H1 (cell line): ENCODE results near the gene GPR52. TPM values are rescaled to one million over a fixed set of nuclear protein-coding genes. Genes with fewer than 3 reads are reported as not detected.

Experiments
- CTCF ChIA-PET: fragments of 300-600 bp; sonication (Branson Sonifier 250); formaldehyde crosslinking; loops from one replicate; lab custom pipeline; 2021; ENCODE audit not compliant: partially characterized antibody; lab: Charles Lee
- POLR2A ChIA-PET: fragments of 300-600 bp; sonication (Branson Sonifier 250); formaldehyde crosslinking; loops from one replicate; lab custom pipeline; 2021; ENCODE audit warnings: inconsistent platforms; ENCODE audit not compliant: partially characterized antibody; lab: Charles Lee
- DNase-seq, 2 experiments: peaks; one replicate each; pipeline versions ENCODE4 v3.0.0 to v3.0.0-alpha.2; 2010 to 2022; ENCODE audit warnings: low spot score in 2 of 2, low read depth in 1 of 2, mixed read lengths in 1 of 2
- FAIRE-seq: peaks from 2 replicates; lab custom pipeline; 2011; peaks lifted over from hg19 to GRCh38; lab: Jason Lieb, UNC
- H2AFZ ChIP-seq: 2 replicates; pipeline ENCODE4 v1.8.1; 2012; ENCODE audit warnings: low read length, inconsistent platforms
- H2AK5ac ChIP-seq: 2 replicates; pipeline ENCODE4 v1.6.1; 2013; ENCODE audit warnings: low read depth, low read length
- H2BK120ac ChIP-seq: replicated peaks from 2 replicates; pipeline ENCODE3; 2013; ENCODE audit warnings: low read depth, low read length, inconsistent platforms
- H2BK12ac ChIP-seq: 2 replicates; pipeline ENCODE4 v1.6.1; 2013; ENCODE audit warnings: low read depth, low read length
- H2BK15ac ChIP-seq: 2 replicates; pipeline ENCODE4 v1.6.1; 2013; ENCODE audit warnings: low read length
- H2BK20ac ChIP-seq: 2 replicates; pipeline ENCODE4 v1.6.1; 2013; ENCODE audit warnings: low read length
- H2BK5ac ChIP-seq: 2 replicates; pipeline ENCODE4 v1.6.1; 2013; ENCODE audit warnings: low read depth, low read length
- H3K14ac ChIP-seq: 2 replicates; pipeline ENCODE4 v1.6.1; 2013; ENCODE audit warnings: inconsistent platforms; ENCODE audit not compliant: insufficient read length
- H3K18ac ChIP-seq: 2 replicates; pipeline ENCODE4 v1.6.1; 2013; ENCODE audit warnings: low read length; ENCODE audit errors: extremely low read depth
- H3K23ac ChIP-seq: 2 replicates; pipeline ENCODE4 v1.6.1; 2013; ENCODE audit warnings: inconsistent platforms; ENCODE audit not compliant: insufficient read length
- H3K23me2 ChIP-seq: 2 replicates; pipeline ENCODE4 v1.6.1; 2013; ENCODE audit warnings: low read depth, low read length
- H3K27ac ChIP-seq: 2 replicates; pipeline ENCODE4 v1.6.1; 2011; ENCODE audit warnings: low read depth, low read length, inconsistent platforms
- H3K27me3 ChIP-seq, 4 experiments: replicated peaks in 1 of 4; 1 replicate in 1 of 4; 2 replicates in 3 of 4; pipeline versions ENCODE4 v1.6.1 to v1.8.1; 2011 to 2013; ENCODE audit warnings: low read length in 3 of 4, mild to moderate bottlenecking in 3 of 4, inconsistent platforms in 2 of 4, mixed read lengths in 2 of 4, moderate library complexity in 1 of 4; ENCODE audit not compliant: control insufficient read depth in 3 of 4, insufficient read depth in 3 of 4; ENCODE audit errors: extremely low read depth in 1 of 4
- H3K36me3 ChIP-seq, 4 experiments: 2 replicates each; pipeline versions ENCODE4 v1.6.1 to v1.8.1; 2011 to 2013; ENCODE audit warnings: mild to moderate bottlenecking in 4 of 4, low read length in 3 of 4, moderate library complexity in 2 of 4, control low read depth in 1 of 4, inconsistent platforms in 1 of 4; ENCODE audit not compliant: insufficient read depth in 4 of 4, control insufficient read depth in 2 of 4
- H3K4ac ChIP-seq: replicated peaks from 2 replicates; pipeline ENCODE3; 2013; ENCODE audit warnings: low read length, low read depth, mixed read lengths, inconsistent platforms; ENCODE audit not compliant: insufficient read length
- H3K4me1 ChIP-seq, 4 experiments: replicated peaks in 1 of 4; 1 replicate in 1 of 4; 2 replicates in 3 of 4; pipeline versions ENCODE4 v1.6.1 to v1.8.1; 2011 to 2013; ENCODE audit warnings: low read length in 3 of 4, inconsistent platforms in 2 of 4, mixed read lengths in 1 of 4; ENCODE audit not compliant: insufficient read depth in 4 of 4, control insufficient read depth in 3 of 4
- H3K4me2 ChIP-seq, 2 experiments: 2 replicates each; pipeline versions ENCODE4 v1.6.1 to v1.8.1; 2011 to 2013; ENCODE audit warnings: low read depth in 2 of 2, low read length in 2 of 2, control low read depth in 1 of 2, inconsistent platforms in 1 of 2, mild to moderate bottlenecking in 1 of 2; ENCODE audit not compliant: insufficient read depth in 1 of 2
- H3K4me3 ChIP-seq, 4 experiments: fragments of 200-600, 300-600 bp in 1 of 4; sonication (generic), shearing (Covaris generic), sonication (Bioruptor Twin) in 1 of 4; 2 replicates each; pipeline versions ENCODE4 v1.5.1 to v1.8.1; 2011 to 2016; ENCODE audit warnings: low read length in 4 of 4, low read depth in 3 of 4, control low read depth in 2 of 4, inconsistent platforms in 2 of 4, mild to moderate bottlenecking in 2 of 4, mixed read lengths in 1 of 4, moderate library complexity in 1 of 4; ENCODE audit not compliant: insufficient read depth in 2 of 4; ENCODE audit errors: extremely low read depth in 1 of 4
- H3K56ac ChIP-seq: replicated peaks from 2 replicates; pipeline ENCODE3; 2013; ENCODE audit warnings: low read depth, mild to moderate bottlenecking, mixed read lengths, low read length, inconsistent platforms; ENCODE audit not compliant: insufficient read length
- H3K79me1 ChIP-seq: 2 replicates; pipeline ENCODE4 v1.6.1; 2013; ENCODE audit warnings: low read depth, low read length, control low read depth
- H3K79me2 ChIP-seq, 2 experiments: 2 replicates each; pipeline versions ENCODE4 v1.6.1 to v1.8.1; 2012 to 2013; ENCODE audit warnings: low read length in 2 of 2, mild to moderate bottlenecking in 2 of 2, inconsistent platforms in 1 of 2; ENCODE audit not compliant: insufficient read depth in 2 of 2, control insufficient read depth in 1 of 2
- H3K9ac ChIP-seq, 4 experiments: replicated peaks in 1 of 4; 1 replicate in 1 of 4; 2 replicates in 3 of 4; pipeline versions ENCODE4 v1.6.1 to v1.8.1; 2011 to 2013; ENCODE audit warnings: low read depth in 3 of 4, low read length in 3 of 4, control low read depth in 2 of 4, mild to moderate bottlenecking in 2 of 4, moderate library complexity in 2 of 4, inconsistent platforms in 1 of 4; ENCODE audit errors: extremely low read depth in 1 of 4
- H3K9me3 ChIP-seq, 2 experiments: 2 replicates each; pipeline versions ENCODE4 v1.6.1 to v1.8.1; 2012 to 2013; ENCODE audit warnings: mild to moderate bottlenecking in 2 of 2, moderate library complexity in 2 of 2, control low read depth in 1 of 2, inconsistent platforms in 1 of 2, low read depth in 1 of 2, low read length in 1 of 2, mixed read lengths in 1 of 2; ENCODE audit not compliant: insufficient read depth in 2 of 2
- H4K20me1 ChIP-seq, 2 experiments: replicated peaks in 1 of 2; 2 replicates each; pipeline versions ENCODE3 to v1.8.1; 2011 to 2013; ENCODE audit warnings: inconsistent platforms in 2 of 2, low read length in 2 of 2, mild to moderate bottlenecking in 1 of 2; ENCODE audit not compliant: insufficient read depth in 2 of 2, control insufficient read depth in 1 of 2
- H4K5ac ChIP-seq: 2 replicates; pipeline ENCODE4 v1.6.1; 2013; ENCODE audit warnings: low read length, low read depth, mixed read lengths, inconsistent platforms; ENCODE audit not compliant: insufficient read length
- H4K8ac ChIP-seq: 2 replicates; pipeline ENCODE4 v1.8.0; 2013; ENCODE audit warnings: mild to moderate bottlenecking, moderate library complexity, low read length, inconsistent platforms; ENCODE audit not compliant: insufficient read depth; ENCODE audit errors: extremely low read depth
- H4K91ac ChIP-seq: replicated peaks from 2 replicates; pipeline ENCODE3; 2013; ENCODE audit warnings: low read length, mixed read lengths, inconsistent platforms; ENCODE audit not compliant: insufficient read length
- HDAC6 ChIP-seq: IDR thresholded peaks from one replicate; pipeline ENCODE4 v1.7.1; 2012; ENCODE audit warnings: low read depth, mild to moderate bottlenecking, inconsistent platforms, low read length, moderate library complexity
- NANOG ChIP-seq: IDR thresholded peaks from 2 replicates; pipeline ENCODE4 v1.6.1; 2011; ENCODE audit warnings: low read length, low read depth, mild to moderate bottlenecking, inconsistent platforms; ENCODE audit not compliant: insufficient read depth, poor library complexity, severe bottlenecking
- TAF7 ChIP-seq: optimal IDR thresholded peaks from 2 replicates; pipeline ENCODE3; 2011; ENCODE audit warnings: low read depth, mild to moderate bottlenecking, inconsistent platforms, low read length, moderate library complexity, borderline replicate concordance
- ZNF274 ChIP-seq: IDR thresholded peaks from 2 replicates; pipeline ENCODE4 v1.7.0; 2012; ENCODE audit warnings: low read length, borderline replicate concordance; ENCODE audit errors: extremely low read depth
- WGBS, 2 experiments: shearing (Covaris generic) in 1 of 2; methylation state at CpG; one replicate each; pipeline versions ENCODE4 v1.1.6 to v1.1.7; 2013 to 2015; ENCODE audit warnings: low lambda C conversion rate in 2 of 2, mixed read lengths in 2 of 2, inconsistent platforms in 1 of 2, low coverage in 1 of 2, missing lambda C conversion rate in 1 of 2; ENCODE audit not compliant: insufficient replicate concordance in 2 of 2, insufficient coverage in 1 of 2, insufficient read length in 1 of 2; ENCODE audit errors: extremely low coverage in 1 of 2, missing lambda C conversion rate in 1 of 2; 5-methylcytosine and 5-hydroxymethylcytosine counted together
- polyA plus RNA-seq, 7 experiments: library from polyadenylated mRNA; depleted of rRNA in 3 of 7; stranded (reverse) in 5 of 7; unstranded in 2 of 7; fragments of >200 nt in 5 of 7; fragments of 200-250 nt in 2 of 7; gene quantifications; 1 replicate in 5 of 7; 2 replicates in 1 of 7; 4 replicates in 1 of 7; pipeline versions ENCODE4 v1.2.1 to v1.2.3, GENCODE V29; 2011 to 2013; ENCODE audit warnings: missing spikeins in 2 of 7, mixed read lengths in 2 of 7
- total RNA-seq: library from RNA; stranded (reverse); fragmentation: NEBNext Ultra II Directional; extraction: Animal tissue kit (Norgen Biotek cat#: 25700); gene quantifications from 2 replicates; pipeline ENCODE4 v1.2.1, GENCODE V29; 2021
- TF ChIP-seq, protein P1 (sequence below): IDR thresholded peaks from 2 replicates; pipeline ENCODE4 v1.6.1; 2012; ENCODE audit warnings: low read length, inconsistent platforms

GPR52 gene
- total and polyA plus RNA-seq, 2 of the 8 experiments (the other 6 are each of a cell fraction or from before 2014, with no cell fraction given): 0.24 to 0.63 TPM

DNA sequence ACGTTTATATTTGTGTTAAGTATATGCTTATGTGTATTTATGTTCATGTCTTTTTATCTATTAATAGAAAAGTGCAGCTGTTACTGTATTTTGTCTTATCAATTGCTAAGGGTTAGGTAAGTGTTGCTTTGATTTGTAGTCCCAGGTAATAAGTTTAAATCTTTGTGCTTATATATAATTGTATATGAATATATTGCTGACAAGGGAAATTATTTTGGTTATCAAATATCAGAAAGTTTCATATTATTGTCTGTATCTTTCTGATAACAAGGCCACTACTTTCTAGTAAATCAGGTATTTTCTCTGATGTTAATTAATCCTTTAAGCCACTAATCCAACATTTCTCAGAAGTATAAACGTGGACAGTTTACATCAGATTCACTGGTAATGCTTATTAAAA is 21.3 kb downstream of the GPR52 start:
- no peaks in the 10 kb centered on the region for H4K20me1 ChIP-seq
- no peaks in the 10 kb centered on the region for H3K36me3 ChIP-seq
- no peak overlapping the region for H3K4me2 ChIP-seq
- whole genome bisulfite sequencing, 2 experiments: 71% methylated on average over 2 of the region's 2 CpGs; no CpG with 5 or more reads in 1 of the 2 experiments
- H3K14ac ChIP-seq: no peak overlapping the region
- DNase-seq: no peak
- H3K9me3 ChIP-seq: no peaks in the 10 kb centered on the region
- H3K56ac ChIP-seq: no peak overlapping the region
- no peak overlapping the region for H3K4me3 ChIP-seq
- H3K23ac ChIP-seq: no peak overlapping the region
- ChIA-PET CTCF (interaction anchor here (1.1 kb wide), 1 partner anchor 49 kb away, joined by 3 read pairs; no protein-coding TSS in a partner anchor), POLR2A (no interaction called here)
- H3K4me1 ChIP-seq: no peaks in the 10 kb centered on the region
- no peak overlapping the region for H2AFZ ChIP-seq
- no peaks in the 10 kb centered on the region for H3K79me2 ChIP-seq
- FAIRE-seq: no peak
- H2BK12ac ChIP-seq: no peak overlapping the region
- H3K18ac ChIP-seq: no peak overlapping the region
- no peak overlapping the region for H2BK20ac ChIP-seq
- H4K8ac ChIP-seq: no peak overlapping the region
- no peak overlapping the region for H3K27ac ChIP-seq
- no peak overlapping the region for H3K4ac ChIP-seq
- H4K91ac ChIP-seq: no peak overlapping the region
- H3K27me3 ChIP-seq: no peaks in the 10 kb centered on the region
- H3K9ac ChIP-seq: no peak overlapping the region
- H2BK120ac ChIP-seq: no peak overlapping the region
- no peak overlapping the region for H2BK5ac ChIP-seq
- no peaks in the 10 kb centered on the region for H3K79me1 ChIP-seq
- no peak overlapping the region for H4K5ac ChIP-seq
- no peaks in the 10 kb centered on the region for H3K23me2 ChIP-seq
- no peak overlapping the region for H2BK15ac ChIP-seq
- H2AK5ac ChIP-seq: no peak overlapping the region
- TF ChIP-seq TAF7: no peak
- TF ChIP-seq, protein P1, sequence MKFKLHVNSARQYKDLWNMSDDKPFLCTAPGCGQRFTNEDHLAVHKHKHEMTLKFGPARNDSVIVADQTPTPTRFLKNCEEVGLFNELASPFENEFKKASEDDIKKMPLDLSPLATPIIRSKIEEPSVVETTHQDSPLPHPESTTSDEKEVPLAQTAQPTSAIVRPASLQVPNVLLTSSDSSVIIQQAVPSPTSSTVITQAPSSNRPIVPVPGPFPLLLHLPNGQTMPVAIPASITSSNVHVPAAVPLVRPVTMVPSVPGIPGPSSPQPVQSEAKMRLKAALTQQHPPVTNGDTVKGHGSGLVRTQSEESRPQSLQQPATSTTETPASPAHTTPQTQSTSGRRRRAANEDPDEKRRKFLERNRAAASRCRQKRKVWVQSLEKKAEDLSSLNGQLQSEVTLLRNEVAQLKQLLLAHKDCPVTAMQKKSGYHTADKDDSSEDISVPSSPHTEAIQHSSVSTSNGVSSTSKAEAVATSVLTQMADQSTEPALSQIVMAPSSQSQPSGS: no peak
- no peak for TF ChIP-seq ZNF274
- no peak for TF ChIP-seq HDAC6
- no peak for TF ChIP-seq NANOG
